ENCODE measurements around the gene CORO2B. TPM values are rescaled to one million over a fixed set of nuclear protein-coding genes. Genes with fewer than 3 reads are reported as not detected.

CORO2B gene
- total and polyA plus RNA-seq, 2 experiments from 2014 or later, result 1.6 to 4.6 TPM

GRCh38 chr15:68682330-68682729, 103.5 kb downstream of the CORO2B start (continued):
- TF ChIP-seq REST (IDR thresholded peaks at IDR 0.05; ENCODE audit: unreplicated experiment) (no peak), EZH2phosphoT487 (IDR thresholded peaks at IDR 0.05; ENCODE audit: unreplicated experiment) (no peak), ZNF331 (CRISPR knock-in tag; IDR thresholded peaks at IDR 0.05; ENCODE audit: low read depth) (no peak), EZH2 (IDR thresholded peaks at IDR 0.05; ENCODE audit: low read depth, unreplicated experiment) (no peak), STAT1 (IDR thresholded peaks at IDR 0.05; ENCODE audit: unreplicated experiment) (no peak), POLR2AphosphoS5 (IDR thresholded peaks at IDR 0.05; ENCODE audit: low read depth) (no peak)
- TF ChIP-seq, protein P1, sequence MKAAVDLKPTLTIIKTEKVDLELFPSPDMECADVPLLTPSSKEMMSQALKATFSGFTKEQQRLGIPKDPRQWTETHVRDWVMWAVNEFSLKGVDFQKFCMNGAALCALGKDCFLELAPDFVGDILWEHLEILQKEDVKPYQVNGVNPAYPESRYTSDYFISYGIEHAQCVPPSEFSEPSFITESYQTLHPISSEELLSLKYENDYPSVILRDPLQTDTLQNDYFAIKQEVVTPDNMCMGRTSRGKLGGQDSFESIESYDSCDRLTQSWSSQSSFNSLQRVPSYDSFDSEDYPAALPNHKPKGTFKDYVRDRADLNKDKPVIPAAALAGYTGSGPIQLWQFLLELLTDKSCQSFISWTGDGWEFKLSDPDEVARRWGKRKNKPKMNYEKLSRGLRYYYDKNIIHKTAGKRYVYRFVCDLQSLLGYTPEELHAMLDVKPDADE (IDR thresholded peaks at IDR 0.05), result no peak

DNA sequence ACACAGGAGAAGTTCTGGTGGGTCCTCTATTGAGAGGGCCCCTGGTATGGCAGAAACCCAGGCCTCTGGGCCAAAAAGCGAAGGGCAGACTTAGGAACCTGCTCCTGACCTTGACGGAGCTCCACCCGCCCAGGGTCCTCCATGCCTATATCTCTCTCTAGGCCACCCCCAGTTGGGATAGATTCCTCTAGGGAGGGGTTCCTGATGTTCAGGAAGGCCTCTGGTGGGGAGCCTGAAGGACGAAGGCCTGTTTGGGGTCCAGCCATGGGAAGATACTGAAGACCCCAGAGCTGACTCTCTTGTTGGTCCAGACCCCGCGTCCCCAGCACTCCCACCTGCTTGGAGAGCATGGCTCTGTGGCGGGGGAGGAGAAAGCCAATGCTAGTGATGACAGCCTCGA, 104.2 kb downstream of the CORO2B start:
- H3K27ac Mint-ChIP-seq, result no peak overlapping the region
- Histone ChIP-seq H3K4me3 (no peak overlapping the region), H3K4me1 (ENCODE audit: insufficient read depth) (no peaks in the 10 kb centered on the region), H4K20me1 (replicated peaks; ENCODE audit: insufficient read depth) (no peaks in the 10 kb centered on the region), H3K27me3 (ENCODE audit: insufficient read depth) (no peaks in the 10 kb centered on the region), H3K4me2 (no peak overlapping the region), H3K36me3 (ENCODE audit: insufficient read depth) (no peaks in the 10 kb centered on the region), H3K27ac (ENCODE audit: low read depth) (no peak overlapping the region), H3K9me2 (ENCODE audit: insufficient read depth) (no peaks in the 10 kb centered on the region), H3K79me2 (replicated peaks; ENCODE audit: insufficient read depth) (no peaks in the 10 kb centered on the region), H3F3A (replicated peaks; ENCODE audit: low read depth) (no peaks in the 10 kb centered on the region), H2AFZ (no peak overlapping the region)
- DNase-seq (ENCODE audit: low spot score) (no peak), ATAC-seq (no peak)
- H3K9me3 Mint-ChIP-seq, result no peaks in the 10 kb centered on the region
- H3K4me1 Mint-ChIP-seq, result peaks cover 6% of the 10 kb centered on the region; the same call in 1 of the 3 replicates
- H3K4me3 Mint-ChIP-seq, result no peak overlapping the region
- no peaks in the 10 kb centered on the region for H3K36me3 Mint-ChIP-seq (ENCODE audit: low read depth)
- peaks cover 6% of the 10 kb centered on the region for H3K27me3 Mint-ChIP-seq (ENCODE audit: insufficient read depth, low read depth, poor library complexity)
- TF ChIP-seq EZH2 (IDR thresholded peaks at IDR 0.05; ENCODE audit: low read depth, unreplicated experiment) (no peak), STAT1 (IDR thresholded peaks at IDR 0.05; ENCODE audit: unreplicated experiment) (no peak), EZH2phosphoT487 (IDR thresholded peaks at IDR 0.05; ENCODE audit: unreplicated experiment) (no peak), ZNF114 (CRISPR knock-in tag; IDR thresholded peaks at IDR 0.05) (no peak), CREB1 (CRISPR knock-in tag; IDR thresholded peaks at IDR 0.05; ENCODE audit: low read depth) (no peak), ZNF331 (CRISPR knock-in tag; IDR thresholded peaks at IDR 0.05; ENCODE audit: low read depth) (no peak), REST (IDR thresholded peaks at IDR 0.05; ENCODE audit: unreplicated experiment) (no peak), ZNF462 (CRISPR knock-in tag; IDR thresholded peaks at IDR 0.05) (no peak)

Measured in GM23338 (cell line).